HFF-Myc (cell line): Measurements from ENCODE around the gene GADD45B.

Experiments used
- DNase-seq: peaks from one replicate; pipeline ENCODE4 v3.0.0-alpha.2; 2011; ENCODE audit warnings: low read depth; ENCODE audit errors: extremely low read depth
- H3K4me3 ChIP-seq: replicated peaks from 2 replicates; pipeline ENCODE4 v1.5.1; 2011; ENCODE audit warnings: low read depth, mild to moderate bottlenecking, control low read depth, low read length
- CTCF ChIP-seq: IDR thresholded peaks from 2 replicates; pipeline ENCODE4 v1.5.1; 2012; ENCODE audit warnings: mild to moderate bottlenecking, low read depth, low read length, control low read depth; ENCODE audit errors: missing control alignments

GADD45B gene

GRCh38 chr19:2429917-2430535 lies 45.9 kb upstream of the GADD45B start:
- no peak for DNase-seq
- H3K4me3 ChIP-seq: no peak overlapping the region
- TF ChIP-seq CTCF: no peak

- H3K4me3 ChIP-seq: no peak overlapping the region
- DNase-seq: no peak
- TF ChIP-seq CTCF: no peak
These were observed 44.4 kb upstream of the GADD45B start for GRCh38 chr19:2431318-2432055.

- no peak for TF ChIP-seq CTCF
- no peak overlapping the region for H3K4me3 ChIP-seq
- DNase-seq: no peak
These were observed 43.6 kb upstream of the GADD45B start for GRCh38 chr19:2432131-2432848.

GRCh38 chr19:2433854-2434253 lies 42.1 kb upstream of the GADD45B start:
- no peak for TF ChIP-seq CTCF
- no peak for DNase-seq
- no peak overlapping the region for H3K4me3 ChIP-seq

GRCh38 chr19:2434267-2434666 lies 41.7 kb upstream of the GADD45B start:
- H3K4me3 ChIP-seq: no peak overlapping the region
- DNase-seq: no peak
- TF ChIP-seq CTCF: no peak

- TF ChIP-seq CTCF: no peak
- DNase-seq: no peak
- no peak overlapping the region for H3K4me3 ChIP-seq
These were observed 41.1 kb upstream of the GADD45B start for GRCh38 chr19:2434721-2435265.
